HUES48 (cell line): ENCODE measurements around the gene BCAS3.

ENCODE experiments used
- H3K27ac ChIP-seq: one replicate; pipeline ENCODE4 v1.7.0; 2013; ENCODE audit warnings: low read depth, low read length, inconsistent platforms
- H3K27me3 ChIP-seq: 2 replicates; pipeline ENCODE4 v1.6.1; 2013; ENCODE audit warnings: mild to moderate bottlenecking, low read length; ENCODE audit not compliant: control insufficient read depth, insufficient read depth
- H3K36me3 ChIP-seq: 2 replicates; pipeline ENCODE4 v1.6.1; 2013; ENCODE audit warnings: low read length; ENCODE audit not compliant: control insufficient read depth, insufficient read depth
- H3K4me1 ChIP-seq: 2 replicates; pipeline ENCODE4 v1.6.1; 2013; ENCODE audit warnings: mild to moderate bottlenecking, low read length; ENCODE audit not compliant: control insufficient read depth, insufficient read depth
- H3K4me3 ChIP-seq: 2 replicates; pipeline ENCODE4 v1.5.1; 2013; ENCODE audit warnings: mild to moderate bottlenecking, low read depth, low read length
- H3K9ac ChIP-seq: 2 replicates; pipeline ENCODE4 v1.6.1; 2013; ENCODE audit warnings: mild to moderate bottlenecking, low read depth, low read length, moderate library complexity
- H3K9me3 ChIP-seq: 2 replicates; pipeline ENCODE4 v1.6.1; 2013; ENCODE audit warnings: low read length; ENCODE audit not compliant: control insufficient read depth, insufficient read depth

BCAS3 gene

GRCh38 chr17:60677308-60678117, at the start of gene BCAS3:
Gene BCAS3 (plus strand): TSS chr17:60677851.
- H3K27ac ChIP-seq: peak within 1 kb of the TSS; percentile 67
- peaks cover 4% of the 10 kb centered on the region; the same call in 1 of the 2 replicates for H3K4me1 ChIP-seq
- no peaks in the 10 kb centered on the region for H3K27me3 ChIP-seq
- H3K36me3 ChIP-seq: no peaks in the 10 kb centered on the region
- peak within 1 kb of the TSS; percentile 78 for H3K4me3 ChIP-seq
- H3K9ac ChIP-seq: peak within 1 kb of the TSS; percentile 50; the same call in 1 of the 2 replicates
- no peaks in the 10 kb centered on the region for H3K9me3 ChIP-seq

DNA sequence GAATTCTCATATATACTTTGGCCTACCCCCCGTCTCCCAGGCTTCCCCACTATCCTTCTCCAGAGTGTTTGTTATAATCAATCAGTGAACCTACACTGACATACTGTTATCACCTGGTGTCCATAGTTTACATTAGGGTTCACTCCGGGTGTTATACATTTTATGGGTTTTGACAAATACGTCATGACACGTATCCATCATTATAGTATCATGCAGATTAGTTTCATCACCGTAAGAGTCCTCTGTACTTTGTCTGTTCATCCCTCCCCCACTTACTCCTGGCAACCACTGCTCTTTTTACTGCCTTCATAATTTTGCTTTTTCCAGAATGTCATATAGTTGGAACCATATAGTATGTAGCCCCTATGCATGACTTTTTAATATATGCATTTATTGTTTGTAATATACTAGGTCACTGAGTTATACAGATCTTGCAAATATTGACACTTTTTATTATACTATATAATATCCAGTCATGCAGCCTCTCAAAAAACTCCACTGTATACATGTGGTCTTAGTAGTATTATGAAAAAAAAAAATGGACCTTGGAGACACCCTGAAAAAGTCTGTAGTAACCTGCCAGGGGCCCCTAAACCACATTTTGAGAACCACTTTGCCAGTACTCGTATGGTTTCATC, 49.3 kb upstream of the BCAS3 start:
- no peak overlapping the region for H3K4me3 ChIP-seq
- no peak overlapping the region for H3K9ac ChIP-seq
- H3K36me3 ChIP-seq: peaks cover 24% of the 10 kb centered on the region
- no peak overlapping the region for H3K27ac ChIP-seq
- no peaks in the 10 kb centered on the region for H3K9me3 ChIP-seq
- no peaks in the 10 kb centered on the region for H3K27me3 ChIP-seq
- no peaks in the 10 kb centered on the region for H3K4me1 ChIP-seq

GRCh38 chr17:60629120-60629519, 48.5 kb upstream of the BCAS3 start:
- Histone ChIP-seq H3K27ac (no peak overlapping the region), H3K36me3 (peaks cover 26% of the 10 kb centered on the region), H3K9ac (no peak overlapping the region), H3K4me1 (no peaks in the 10 kb centered on the region), H3K9me3 (no peaks in the 10 kb centered on the region), H3K27me3 (no peaks in the 10 kb centered on the region), H3K4me3 (no peak overlapping the region)

- Histone ChIP-seq H3K27ac (no peak overlapping the region), H3K4me3 (no peak overlapping the region), H3K4me1 (no peaks in the 10 kb centered on the region), H3K27me3 (no peaks in the 10 kb centered on the region), H3K9ac (no peak overlapping the region), H3K9me3 (no peaks in the 10 kb centered on the region), H3K36me3 (peaks cover 33% of the 10 kb centered on the region)
These were observed 47.3 kb upstream of the BCAS3 start for GRCh38 chr17:60630352-60630751.

GRCh38 chr17:60631119-60631518, 46.5 kb upstream of the BCAS3 start:
- Histone ChIP-seq H3K9ac (no peak overlapping the region), H3K4me3 (no peak overlapping the region), H3K36me3 (peaks cover 35% of the 10 kb centered on the region), H3K9me3 (no peaks in the 10 kb centered on the region), H3K4me1 (no peaks in the 10 kb centered on the region), H3K27me3 (no peaks in the 10 kb centered on the region), H3K27ac (no peak overlapping the region)

DNA sequence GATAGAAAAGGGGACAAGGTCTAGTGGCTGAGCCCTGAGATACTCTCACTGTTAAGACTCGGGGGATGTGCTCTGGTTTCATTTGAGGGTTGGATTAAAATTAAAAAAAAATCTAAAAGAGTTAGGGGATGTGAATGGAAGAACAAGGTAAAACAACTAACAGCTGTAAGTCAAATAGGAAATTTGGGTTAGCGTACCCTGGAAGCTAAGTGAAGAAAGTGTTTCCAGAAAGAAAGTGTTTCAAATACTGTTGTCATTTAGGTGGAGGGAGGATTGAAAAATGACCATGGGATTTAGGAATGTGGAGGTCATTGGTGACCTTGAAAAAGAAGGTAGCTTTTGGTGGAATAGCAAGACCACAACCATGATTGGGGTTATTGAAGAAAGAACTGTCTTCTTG, 40.0 kb upstream of the BCAS3 start:
- H3K9ac ChIP-seq: no peak overlapping the region
- no peaks in the 10 kb centered on the region for H3K4me1 ChIP-seq
- H3K27ac ChIP-seq: no peak overlapping the region
- no peaks in the 10 kb centered on the region for H3K27me3 ChIP-seq
- H3K9me3 ChIP-seq: no peaks in the 10 kb centered on the region
- H3K4me3 ChIP-seq: no peak overlapping the region
- peaks cover 36% of the 10 kb centered on the region for H3K36me3 ChIP-seq

- no peaks in the 10 kb centered on the region for H3K9me3 ChIP-seq
- peaks cover 29% of the 10 kb centered on the region for H3K36me3 ChIP-seq
- no peak overlapping the region for H3K4me3 ChIP-seq
- no peaks in the 10 kb centered on the region for H3K4me1 ChIP-seq
- no peak overlapping the region for H3K27ac ChIP-seq
- H3K9ac ChIP-seq: no peak overlapping the region
- H3K27me3 ChIP-seq: no peaks in the 10 kb centered on the region
These were observed 38.7 kb upstream of the BCAS3 start for GRCh38 chr17:60639019-60639330.

DNA sequence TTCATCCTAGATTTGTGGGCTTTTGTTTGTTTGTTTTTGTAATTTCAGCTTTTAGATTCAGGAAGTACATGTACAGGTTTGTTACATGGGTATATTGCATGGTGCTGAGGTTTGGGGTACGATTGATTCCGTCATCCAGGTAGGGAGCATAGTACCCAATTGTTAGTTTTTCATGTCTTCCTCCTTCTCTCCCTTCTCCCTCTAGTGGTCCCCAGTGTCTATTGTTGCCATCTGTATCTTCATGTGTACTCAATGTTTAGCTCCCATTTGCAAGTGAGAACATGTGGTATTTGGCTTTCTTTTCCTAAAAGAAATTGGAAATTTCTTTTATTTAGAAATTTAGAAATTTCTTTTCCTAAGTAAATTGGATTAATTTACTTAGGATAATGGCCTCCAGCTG, 37.1 kb upstream of the BCAS3 start:
- no peak overlapping the region for H3K27ac ChIP-seq
- H3K9ac ChIP-seq: no peak overlapping the region
- no peaks in the 10 kb centered on the region for H3K9me3 ChIP-seq
- H3K27me3 ChIP-seq: no peaks in the 10 kb centered on the region
- no peaks in the 10 kb centered on the region for H3K4me1 ChIP-seq
- no peak overlapping the region for H3K4me3 ChIP-seq
- H3K36me3 ChIP-seq: peaks cover 16% of the 10 kb centered on the region

DNA sequence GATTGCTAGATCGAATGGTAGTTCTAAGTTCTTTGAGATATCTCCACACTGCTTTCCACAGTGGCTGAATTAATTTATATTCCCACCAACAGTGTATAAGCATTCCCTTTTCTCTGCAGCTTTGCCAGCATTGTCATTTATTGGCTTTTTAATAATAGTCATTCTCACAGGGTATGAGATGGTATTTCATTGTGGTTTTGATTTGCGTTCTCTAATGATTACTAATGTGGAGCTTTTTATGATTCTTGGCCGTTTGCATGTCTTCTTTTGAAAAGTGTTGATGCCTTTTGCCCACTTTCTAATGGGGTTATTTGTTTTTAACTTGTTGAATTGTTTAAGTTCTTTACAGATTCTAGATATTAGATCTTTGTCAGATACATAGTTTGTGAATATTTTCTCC, 36.5 kb upstream of the BCAS3 start:
- Histone ChIP-seq H3K27me3 (no peaks in the 10 kb centered on the region), H3K36me3 (peaks cover 10% of the 10 kb centered on the region; the same call in 1 of the 2 replicates), H3K27ac (no peak overlapping the region), H3K9ac (no peak overlapping the region), H3K4me3 (no peak overlapping the region), H3K4me1 (no peaks in the 10 kb centered on the region), H3K9me3 (no peaks in the 10 kb centered on the region)

DNA sequence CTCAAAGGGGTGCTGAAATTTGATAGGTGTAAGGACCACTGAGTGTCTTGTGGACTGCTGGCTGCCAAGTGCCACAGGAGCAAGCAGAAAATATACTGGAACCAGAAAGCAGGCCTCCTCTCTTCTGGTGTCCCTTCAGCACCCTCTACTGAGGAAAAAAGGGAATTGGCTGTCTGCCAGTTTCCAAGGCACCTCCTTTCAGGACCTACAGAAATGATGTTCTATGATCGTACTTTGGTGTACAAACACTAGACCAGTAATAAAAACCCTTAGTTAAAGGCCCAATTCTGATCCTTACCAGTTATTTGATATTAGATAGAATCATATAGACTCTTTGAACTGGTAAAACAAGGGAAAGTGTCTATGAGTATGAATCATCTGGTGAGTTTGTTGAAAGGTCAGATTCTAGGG, 35.8 kb upstream of the BCAS3 start:
- Histone ChIP-seq H3K27ac (no peak overlapping the region), H3K4me1 (no peaks in the 10 kb centered on the region), H3K9ac (no peak overlapping the region)

DNA sequence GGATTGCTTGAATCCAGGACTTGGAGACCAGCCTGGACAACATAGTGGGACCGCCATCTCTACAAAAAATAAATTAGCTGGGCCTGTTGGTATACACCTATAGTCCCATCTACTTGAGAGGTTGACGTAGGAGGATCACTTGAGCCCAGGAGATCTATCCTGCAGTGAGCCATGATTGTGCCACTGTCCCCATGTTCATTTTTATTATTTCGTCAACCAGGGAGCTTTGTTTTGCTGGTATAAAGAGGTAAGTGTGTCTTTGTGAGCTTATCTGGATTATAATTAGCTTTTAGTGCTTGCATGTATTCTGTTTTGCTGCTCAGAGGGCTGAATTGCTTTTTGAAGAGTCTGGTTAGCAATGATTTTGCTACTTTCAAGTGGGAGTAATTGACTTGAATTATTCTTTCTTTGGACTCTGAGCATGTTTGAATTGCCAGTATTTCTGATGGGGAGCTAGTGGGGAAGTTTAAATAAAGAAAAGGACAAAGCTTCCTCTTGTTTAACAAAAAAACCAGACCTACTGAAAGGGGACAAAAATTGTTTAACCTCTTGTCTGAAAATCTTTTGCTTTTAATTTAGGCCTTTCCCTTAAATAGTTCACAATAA, 31.6 kb upstream of the BCAS3 start:
- no peaks in the 10 kb centered on the region for H3K4me1 ChIP-seq
- no peak overlapping the region for H3K4me3 ChIP-seq
- H3K9ac ChIP-seq: no peak overlapping the region
- H3K27ac ChIP-seq: no peak overlapping the region
- peaks cover 21% of the 10 kb centered on the region for H3K36me3 ChIP-seq
- no peaks in the 10 kb centered on the region for H3K27me3 ChIP-seq
- H3K9me3 ChIP-seq: no peaks in the 10 kb centered on the region

More for the DNA sequence above, 35.8 kb upstream of the BCAS3 start:
- no peak overlapping the region for H3K4me3 ChIP-seq
- no peaks in the 10 kb centered on the region for H3K9me3 ChIP-seq
- H3K27me3 ChIP-seq: no peaks in the 10 kb centered on the region
- H3K36me3 ChIP-seq: 0 out of 2 replicates have a peak, but pooled peaks cover 4% of the 10 kb centered on the region
